GM19240 (cell line): ENCODE results near the gene ARHGEF12.

Experiments used
- DNase-seq: peaks from one replicate; pipeline ENCODE4 v3.0.0; 2011; ENCODE audit warnings: low spot score; ENCODE audit not compliant: insufficient read length

Gene ARHGEF12

GRCh38 chr11:120536091-120536796 lies 200.0 kb downstream of the ARHGEF12 start:
- no peak for DNase-seq

- no peak for DNase-seq
Observed at GRCh38 chr11:120536797-120537169, 200.6 kb downstream of the ARHGEF12 start.

GRCh38 chr11:120537996-120538395 lies 201.8 kb downstream of the ARHGEF12 start:
- no peak for DNase-seq

GRCh38 chr11:120538707-120539106 lies 202.5 kb downstream of the ARHGEF12 start:
- no peak for DNase-seq
